ENCODE data around the gene SPARCL1. TPM values are rescaled to one million over a fixed set of nuclear protein-coding genes. Genes with fewer than 3 reads are reported as not detected.

Gene SPARCL1
- polyA plus RNA-seq, 1 donor (not counting 4 experiments of a cell fraction or from before 2014, with no cell fraction given) = not detected

- Histone ChIP-seq H3K36me3 (ENCODE audit: control insufficient read depth in 2 of 2, extremely low read depth in 1 of 2, insufficient read depth in 2 of 2, low read length in 2 of 2) (no peaks in the 10 kb centered on the region), H3K27ac (ENCODE audit: control insufficient read depth, insufficient read depth, low read length) (no peak overlapping the region), H3K4me3 (ENCODE audit: control insufficient read depth in 2 of 3, extremely low read depth in 1 of 3, insufficient read depth in 2 of 3, low read depth in 1 of 3, low read length in 3 of 3) (no peak overlapping the region), H3K9me3 (ENCODE audit: control insufficient read depth, low read depth, low read length) (no peaks in the 10 kb centered on the region), H3K4me2 (ENCODE audit: control insufficient read depth, extremely low read depth, insufficient read depth, low read depth, low read length) (no peak overlapping the region), H3K79me2 (ENCODE audit: control insufficient read depth, insufficient read depth, low read length) (no peaks in the 10 kb centered on the region), H3K4me1 (ENCODE audit: control insufficient read depth, extremely low read depth, insufficient read depth, low read length) (no peaks in the 10 kb centered on the region), H3K27me3 (ENCODE audit: control insufficient read depth, extremely low read depth, insufficient read depth, low read length) (no peaks in the 10 kb centered on the region), H4K20me1 (ENCODE audit: control insufficient read depth, extremely low read depth, insufficient read depth, low read length) (no peaks in the 10 kb centered on the region), H2AFZ (ENCODE audit: control insufficient read depth, low read length) (no peak overlapping the region), H3K9ac (ENCODE audit: control insufficient read depth, extremely low read depth, insufficient read depth, low read length) (no peak overlapping the region), H3K9me1 (ENCODE audit: control insufficient read depth, extremely low read depth, insufficient read depth, low read length) (no peaks in the 10 kb centered on the region)
- dilution Hi-C loops (cut with MboI; ENCODE audit: extremely low pct_ligation_motif_present, low sequenced_read_pairs) = no loop called here
- TF ChIP-seq EZH2 (IDR thresholded peaks at IDR 0.05; ENCODE audit: low read length) (no peak), CTCF (optimal IDR thresholded peaks at IDR 0.05 in 1 of 3, IDR thresholded peaks at IDR 0.05 in 1 of 3, conservative IDR thresholded peaks at IDR 0.05 in 1 of 3; ENCODE audit: extremely low read depth in 1 of 3, insufficient read depth in 2 of 3, low read length in 3 of 3) (no peak)
- FAIRE-seq (no peak), DNase-seq (ENCODE audit: low read depth, low spot score) (no peak)
Observed at GRCh38 chr4:87481377-87481776, 47.8 kb downstream of the SPARCL1 start.

- H3K9ac ChIP-seq (ENCODE audit: control insufficient read depth, extremely low read depth, insufficient read depth, low read length) = no peak overlapping the region
- dilution Hi-C loops (cut with MboI; ENCODE audit: extremely low pct_ligation_motif_present, low sequenced_read_pairs) = no loop called here
- H3K9me3 ChIP-seq (ENCODE audit: control insufficient read depth, low read depth, low read length) = no peaks in the 10 kb centered on the region
- H4K20me1 ChIP-seq (ENCODE audit: control insufficient read depth, extremely low read depth, insufficient read depth, low read length) = no peaks in the 10 kb centered on the region
- H3K36me3 ChIP-seq (ENCODE audit: control insufficient read depth in 2 of 2, extremely low read depth in 1 of 2, insufficient read depth in 2 of 2, low read length in 2 of 2) = no peaks in the 10 kb centered on the region
- no peak for TF ChIP-seq CTCF (optimal IDR thresholded peaks at IDR 0.05 in 1 of 3, IDR thresholded peaks at IDR 0.05 in 1 of 3, conservative IDR thresholded peaks at IDR 0.05 in 1 of 3; ENCODE audit: extremely low read depth in 1 of 3, insufficient read depth in 2 of 3, low read length in 3 of 3)
- no peak for TF ChIP-seq EZH2 (IDR thresholded peaks at IDR 0.05; ENCODE audit: low read length)
- no peak for FAIRE-seq
- H3K4me2 ChIP-seq (ENCODE audit: control insufficient read depth, extremely low read depth, insufficient read depth, low read depth, low read length) = no peak overlapping the region
- H3K4me3 ChIP-seq (ENCODE audit: control insufficient read depth in 2 of 3, extremely low read depth in 1 of 3, insufficient read depth in 2 of 3, low read depth in 1 of 3, low read length in 3 of 3) = no peak overlapping the region
- H2AFZ ChIP-seq (ENCODE audit: control insufficient read depth, low read length) = no peak overlapping the region
- H3K27ac ChIP-seq (ENCODE audit: control insufficient read depth, insufficient read depth, low read length) = no peak overlapping the region
- no peaks in the 10 kb centered on the region for H3K9me1 ChIP-seq (ENCODE audit: control insufficient read depth, extremely low read depth, insufficient read depth, low read length)
- H3K4me1 ChIP-seq (ENCODE audit: control insufficient read depth, extremely low read depth, insufficient read depth, low read length) = no peaks in the 10 kb centered on the region
- no peaks in the 10 kb centered on the region for H3K79me2 ChIP-seq (ENCODE audit: control insufficient read depth, insufficient read depth, low read length)
- no peak for DNase-seq (ENCODE audit: low read depth, low spot score)
- no peaks in the 10 kb centered on the region for H3K27me3 ChIP-seq (ENCODE audit: control insufficient read depth, extremely low read depth, insufficient read depth, low read length)
Observed at GRCh38 chr4:87478732-87479250, 50.4 kb downstream of the SPARCL1 start.
